ENCODE measurements around the gene DNMT3L.
A peak's percentile ranks its signal among the peaks of the same experiment; 100 is the strongest.

DNMT3L gene

DNA sequence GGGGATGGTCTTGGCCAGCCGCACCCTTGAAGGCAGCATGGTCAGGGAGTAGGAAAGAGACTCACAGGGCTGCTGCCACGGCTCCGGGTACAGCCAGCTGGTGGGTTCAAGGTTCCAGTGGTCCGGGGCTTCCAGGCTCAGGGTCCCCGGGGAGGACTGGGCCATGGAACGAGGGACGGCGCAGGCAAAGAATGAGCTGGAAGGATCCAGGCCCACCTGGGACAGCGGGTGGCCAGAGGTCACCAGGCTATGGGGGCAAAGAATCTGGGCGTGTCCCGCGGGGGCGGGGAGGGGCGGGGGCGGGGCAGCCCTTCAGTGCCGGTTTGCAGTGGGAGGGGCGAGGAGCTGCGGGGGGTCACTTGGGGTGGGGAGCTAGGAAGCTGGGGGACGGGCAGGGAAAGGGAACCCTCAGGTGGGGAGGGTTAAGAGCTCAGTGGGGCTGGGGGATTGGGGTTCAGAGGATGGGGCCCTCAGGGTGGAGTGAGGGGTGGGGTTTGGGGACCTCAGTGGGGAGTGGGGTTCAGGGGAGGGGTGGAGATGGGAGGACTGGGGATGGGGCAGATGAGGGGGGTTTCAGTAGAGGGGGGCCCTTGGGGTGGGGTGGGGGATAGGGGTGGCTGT is at the start of gene DNMT3L:
DNMT3L (minus strand) TSS at position 223 of the 621 bp plus-strand sequence. CDS start 638 bp downstream, outside the sequence.
- no peak for DNase-seq

DNA sequence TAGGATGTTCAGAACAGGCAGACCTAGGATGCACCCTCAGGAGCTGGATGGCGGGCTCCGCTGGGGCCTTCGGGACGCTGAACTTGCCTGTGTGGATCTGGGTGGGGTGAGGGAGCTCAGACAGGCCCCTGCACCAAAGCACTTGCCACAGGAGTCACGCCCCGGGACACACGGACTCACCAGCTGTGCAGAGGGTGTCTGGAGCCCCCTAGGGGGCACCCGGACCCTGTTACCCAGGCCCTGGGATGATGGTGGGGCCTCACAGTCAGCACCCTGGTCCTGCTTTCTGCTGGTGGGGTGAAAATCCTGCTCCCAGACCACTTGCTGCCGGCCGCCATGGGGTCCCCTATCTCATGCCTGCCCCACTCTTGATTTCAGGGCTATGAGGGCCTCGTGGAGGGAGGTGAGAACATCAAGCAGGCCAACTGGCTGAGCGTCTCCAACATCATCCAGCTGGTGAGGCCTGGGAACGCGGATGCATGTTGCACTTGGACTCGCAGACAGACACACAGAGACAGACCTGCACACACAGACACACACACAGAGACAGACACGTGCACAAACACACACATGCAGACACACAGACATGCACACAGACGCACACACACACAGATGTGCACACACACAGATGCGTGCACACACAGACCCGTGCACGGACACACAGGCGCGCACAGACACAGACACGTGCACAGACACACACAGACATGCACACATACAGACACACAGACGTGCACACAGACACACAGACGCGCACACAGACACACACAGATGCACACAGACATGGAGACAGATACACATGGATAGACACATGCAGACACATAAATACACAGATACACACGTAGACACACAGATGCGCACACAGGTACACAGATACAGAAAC is 49.2 kb upstream of the DNMT3L start:
- no peak for DNase-seq

DNA sequence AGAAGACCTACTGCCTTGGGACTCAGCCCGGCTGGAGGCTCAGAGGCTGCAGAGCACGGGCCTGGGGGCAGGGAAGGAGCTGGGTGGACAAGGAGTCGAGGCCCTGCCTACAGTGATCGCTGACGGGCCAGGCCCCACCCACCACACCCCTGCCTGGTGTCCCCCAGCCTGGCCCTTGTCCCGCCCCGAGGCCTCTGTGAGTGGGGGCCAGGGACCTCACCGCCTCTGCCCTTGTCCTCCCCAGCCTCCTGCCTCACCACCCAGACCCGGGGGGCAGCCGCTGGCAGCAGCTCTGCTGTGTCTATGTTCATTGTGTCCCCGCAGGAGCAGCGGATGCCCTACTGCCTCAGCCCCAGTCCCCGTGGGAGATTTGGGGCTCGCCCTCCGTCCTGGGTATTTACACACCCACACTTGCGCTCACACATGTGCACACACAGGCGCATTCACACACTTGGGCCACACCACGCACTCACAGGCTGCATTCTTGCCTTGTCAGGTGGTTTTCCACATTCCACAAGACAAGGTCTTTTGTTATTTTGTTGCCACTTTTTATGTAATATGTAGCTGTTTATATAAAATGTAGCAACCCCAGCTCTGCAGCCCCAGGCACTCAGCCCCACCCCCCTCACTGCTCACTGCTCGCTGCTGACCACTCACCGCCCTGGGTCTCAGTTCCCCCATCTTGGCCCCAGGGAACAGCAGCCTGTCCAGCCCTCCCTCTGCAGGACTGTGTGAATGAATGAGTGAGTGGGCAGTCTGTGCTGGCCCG is 45.4 kb upstream of the DNMT3L start:
- no peak for DNase-seq

DNA sequence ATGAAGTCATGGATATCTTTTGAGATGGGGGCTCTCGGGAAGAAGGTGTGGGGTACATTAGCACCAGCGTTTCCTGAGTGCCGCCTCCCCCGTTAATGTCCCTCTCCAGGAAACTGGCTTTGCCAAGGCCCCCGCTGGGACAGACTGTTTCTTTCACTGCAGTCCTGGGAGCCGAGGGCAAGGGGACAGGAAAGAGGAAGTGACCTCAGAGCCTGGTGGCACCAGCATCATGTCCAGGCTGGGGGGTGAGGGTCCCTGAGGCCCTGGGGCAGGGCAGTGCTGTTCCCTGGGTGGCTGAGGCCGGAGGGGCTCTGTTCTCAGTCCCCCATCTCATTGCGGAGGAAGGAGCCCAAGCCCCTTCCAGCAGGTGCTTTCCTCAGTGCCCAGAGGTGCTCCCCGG is 44.0 kb upstream of the DNMT3L start:
- DNase-seq: no peak

DNA sequence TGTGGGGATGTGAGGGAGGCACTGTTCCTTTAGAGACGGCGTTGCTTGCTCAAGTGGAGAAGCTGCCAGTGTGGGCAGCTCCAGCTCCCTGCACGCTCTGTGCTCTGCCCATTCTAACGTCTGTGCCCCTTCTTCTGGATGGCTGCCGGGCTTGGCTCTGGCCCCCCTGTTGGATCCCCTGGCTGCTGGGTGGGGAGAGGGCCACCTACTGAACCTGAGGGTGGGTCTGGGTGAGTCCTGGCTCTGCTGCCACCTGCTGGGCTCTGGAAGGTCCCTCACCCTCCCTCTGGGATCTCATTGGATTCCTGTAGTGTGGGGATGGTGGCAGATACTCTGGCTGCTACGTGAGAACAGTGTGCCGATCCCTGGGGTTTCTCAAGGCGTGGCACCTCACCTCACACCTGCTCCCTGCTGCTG is 43.2 kb upstream of the DNMT3L start:
- DNase-seq: peak; percentile 17 to 66

DNA sequence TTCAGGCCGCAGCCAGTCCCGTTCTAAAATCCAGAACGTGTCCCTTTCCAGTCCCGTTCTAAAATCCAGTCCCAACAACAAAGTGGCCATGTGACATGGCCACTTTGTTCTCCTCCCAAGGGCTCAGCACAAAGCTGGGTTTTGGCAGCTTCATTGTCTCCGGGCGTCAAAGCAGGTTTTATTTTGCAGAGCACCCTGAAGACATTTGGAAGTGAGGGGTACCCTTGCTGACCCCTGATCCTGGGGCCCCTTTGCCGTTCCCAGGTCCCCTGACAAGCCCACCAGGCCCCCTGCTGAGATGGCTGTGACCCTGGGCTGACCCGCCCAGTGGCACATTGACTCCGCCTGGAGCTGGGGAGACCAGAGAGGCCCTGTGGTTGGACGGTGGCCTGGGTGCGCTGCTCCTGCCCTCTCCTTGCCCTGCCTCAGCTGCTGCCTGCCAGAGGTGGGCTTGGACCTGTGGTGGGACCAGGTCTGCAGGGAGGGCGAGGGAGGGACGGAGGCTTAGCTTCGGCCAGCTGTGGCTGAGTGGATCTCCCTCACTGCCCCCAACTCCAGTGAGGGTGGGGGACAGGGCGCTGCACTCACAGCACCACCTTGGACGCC is 42.4 kb upstream of the DNMT3L start:
- no peak for DNase-seq

DNA sequence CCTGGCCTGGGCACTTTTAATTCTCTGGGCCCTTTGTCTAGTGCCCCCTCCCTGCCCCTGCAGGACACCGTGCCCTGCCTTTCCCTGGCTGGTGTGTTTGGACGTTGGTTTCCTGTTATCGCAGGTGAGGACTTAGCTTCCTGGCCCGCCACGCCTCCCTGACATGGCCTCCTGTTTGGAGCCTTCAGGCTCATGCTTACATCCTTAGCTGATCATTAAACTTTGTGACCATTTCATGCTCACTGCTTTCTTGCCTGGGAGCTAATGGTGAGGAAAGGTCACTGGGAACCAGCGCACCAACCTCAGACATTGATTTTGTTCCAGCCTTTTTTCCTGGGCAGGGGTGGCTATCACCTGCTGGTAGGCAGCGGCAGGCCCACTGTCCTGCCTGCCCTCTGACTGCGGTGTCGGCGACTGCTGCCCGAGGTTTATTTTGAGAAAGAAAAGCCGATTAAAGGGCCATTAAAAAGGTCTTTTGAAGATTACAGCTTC is 41.8 kb upstream of the DNMT3L start:
- DNase-seq: no peak

DNA sequence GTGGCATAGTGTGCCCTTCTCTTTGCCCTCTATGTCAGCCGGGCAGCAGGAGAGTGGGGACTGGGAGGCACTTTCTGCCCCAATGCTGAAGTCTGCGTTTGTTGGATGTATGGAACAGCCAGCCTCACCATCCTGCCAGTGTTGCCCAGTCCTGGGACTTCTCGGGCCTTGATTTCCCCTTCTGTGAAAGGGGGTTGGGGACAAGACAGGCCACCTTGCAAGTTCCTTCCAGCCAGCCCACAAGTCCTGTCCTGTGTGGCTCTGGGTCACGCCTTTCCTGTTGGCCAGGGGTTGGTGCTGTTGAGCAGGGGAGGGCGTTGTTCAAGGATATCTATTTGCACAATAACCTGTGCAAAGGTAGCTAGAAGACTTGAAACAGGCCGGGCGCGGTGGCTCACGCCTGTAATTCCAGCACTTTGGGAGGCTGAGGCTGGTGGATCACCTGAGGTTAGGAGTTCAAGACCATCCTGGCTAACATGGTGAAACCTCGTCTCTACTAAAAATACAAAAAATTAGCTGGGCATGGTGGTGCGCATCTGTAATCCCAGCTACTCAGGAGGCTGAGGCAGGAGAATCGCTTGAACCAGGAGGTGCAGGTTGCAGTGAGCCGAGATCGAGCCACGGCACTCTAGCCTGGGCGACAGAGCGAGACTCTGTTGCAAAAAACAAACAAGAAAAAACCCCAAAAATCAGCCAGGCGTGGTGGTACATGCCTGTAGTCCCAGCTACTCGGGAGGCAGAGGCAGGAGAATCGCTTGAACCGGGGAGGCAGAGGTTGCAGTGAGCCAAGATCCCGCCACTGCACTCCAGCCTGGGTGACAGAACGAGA is 41.1 kb upstream of the DNMT3L start:
- DNase-seq: peak in 1 of 2 experiments; percentile 29

DNA sequence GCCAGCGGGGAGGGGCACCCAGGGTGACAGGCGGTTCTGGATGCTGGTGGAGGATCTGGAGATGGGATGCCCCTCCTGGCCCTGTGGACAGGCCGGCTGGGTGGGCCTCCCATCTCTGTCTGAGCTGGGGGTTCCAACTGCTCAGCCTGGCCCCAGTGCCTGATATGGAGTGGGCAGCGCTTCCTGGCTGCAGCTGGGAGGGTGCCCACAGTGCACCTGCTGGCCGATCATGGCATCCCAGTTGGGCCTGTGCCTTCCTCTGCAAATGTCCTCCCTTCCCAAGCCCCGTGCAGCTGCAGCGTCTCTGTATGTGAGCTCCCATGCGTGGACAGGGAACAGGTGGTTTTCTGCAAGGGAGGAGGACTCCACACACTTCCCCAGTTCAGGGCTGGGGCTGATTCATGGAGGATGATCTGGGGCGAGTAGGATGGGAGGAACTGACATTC is 40.3 kb upstream of the DNMT3L start:
- DNase-seq: peak in 1 of 2 experiments; percentile 29

DNA sequence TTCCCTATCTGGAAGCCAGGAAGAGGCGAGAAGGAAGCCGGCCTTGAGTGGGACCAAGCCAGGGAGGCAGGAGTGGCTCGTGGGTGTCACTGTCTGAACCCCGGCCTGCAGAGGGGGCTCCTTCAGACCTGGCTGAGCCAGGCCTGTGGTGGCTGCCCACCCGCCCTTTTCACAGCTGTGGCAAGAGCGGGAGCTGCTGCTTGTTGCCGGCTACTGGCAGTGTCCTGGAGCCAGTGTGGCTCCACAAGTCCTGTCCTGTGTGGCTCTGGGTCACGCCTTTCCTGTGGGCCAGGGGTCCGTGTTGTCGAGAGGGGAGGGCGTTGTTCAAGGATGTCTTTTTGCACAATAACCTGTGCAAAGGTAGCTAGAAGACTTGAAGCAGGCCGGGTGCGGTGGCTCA is 39.4 kb upstream of the DNMT3L start:
- DNase-seq: no peak

DNA sequence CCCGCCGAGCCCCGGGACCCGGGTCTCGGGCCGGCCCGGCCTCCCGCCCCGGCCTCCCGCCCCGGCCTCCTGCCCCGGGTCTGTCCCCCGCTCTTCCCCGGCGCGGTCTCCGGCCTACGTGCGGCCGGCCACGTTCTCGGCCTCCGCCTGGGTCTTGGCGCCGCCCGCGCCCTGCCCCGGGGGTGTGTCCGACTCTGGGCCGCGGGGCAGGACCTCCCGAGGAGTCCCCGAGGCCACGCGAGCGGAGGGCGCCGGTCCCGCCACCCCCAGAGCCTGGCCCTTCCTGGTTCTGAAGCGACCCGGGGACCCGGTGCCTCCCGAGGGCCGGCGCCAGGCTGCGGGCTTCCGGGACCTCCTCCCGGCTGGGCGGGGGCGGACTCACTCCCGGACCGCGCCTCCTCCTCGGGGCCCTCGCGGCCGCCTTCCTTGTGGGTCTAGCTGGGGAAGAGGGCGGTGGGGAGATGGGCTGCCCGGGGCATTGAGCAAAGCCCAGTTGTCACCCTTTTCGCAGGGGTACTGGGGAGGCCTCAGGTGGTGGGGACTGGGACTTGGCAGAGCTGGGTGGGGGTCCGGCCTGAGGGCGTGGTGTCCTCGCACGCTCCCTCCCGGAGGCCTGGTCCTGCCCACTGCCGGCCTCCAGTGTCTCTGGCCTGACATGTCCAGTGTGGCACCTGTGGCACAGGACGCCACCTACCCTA is 38.7 kb upstream of the DNMT3L start:
- DNase-seq: peak in 1 of 2 experiments; percentile 48

DNA sequence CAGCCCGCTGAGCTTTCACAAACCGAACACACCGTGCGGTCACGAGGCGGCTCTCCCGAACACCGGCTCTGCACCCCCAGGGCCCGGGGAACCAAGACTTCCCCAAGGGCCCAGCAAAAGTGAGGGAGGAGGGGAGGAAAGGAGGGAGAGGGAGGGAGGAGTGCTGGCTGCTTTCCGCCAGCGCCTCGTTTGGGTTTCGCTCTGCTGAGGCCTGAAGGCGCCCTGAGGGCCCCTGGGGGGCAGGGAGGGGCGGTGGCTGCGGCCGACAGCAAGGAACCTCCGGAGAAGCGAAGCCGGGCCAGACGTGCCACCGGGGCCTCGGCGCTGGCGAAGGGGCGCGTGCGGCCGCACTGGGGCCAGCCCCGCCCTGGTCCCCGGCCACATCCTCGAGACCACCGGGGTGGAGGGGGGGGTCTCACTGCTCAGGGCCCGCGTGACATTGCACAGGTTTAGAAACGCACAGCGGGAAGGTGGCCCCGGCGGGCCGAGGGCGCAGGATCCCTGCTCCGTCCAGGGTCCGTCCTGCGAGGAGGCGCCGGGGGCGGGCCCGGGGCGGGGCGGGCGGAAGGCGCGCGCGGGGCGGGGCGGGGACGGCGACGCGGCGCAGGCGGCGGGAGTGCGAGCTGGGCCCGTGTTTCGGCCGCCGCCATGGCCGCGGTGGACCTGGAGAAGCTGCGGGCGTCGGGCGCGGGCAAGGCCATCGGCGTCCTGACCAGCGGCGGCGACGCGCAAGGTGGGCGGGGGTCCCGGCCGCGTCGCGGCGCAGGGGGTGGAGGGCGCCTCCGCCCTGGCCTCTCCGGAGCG is 38.0 kb upstream of the DNMT3L start, which contains the start of gene PFKL:
PFKL (plus strand) TSS at position 596 of the 804 bp plus-strand sequence; CDS start at position 649, 53 bp downstream.
- peak in 1 of 2 experiments; percentile 56 for DNase-seq

DNA sequence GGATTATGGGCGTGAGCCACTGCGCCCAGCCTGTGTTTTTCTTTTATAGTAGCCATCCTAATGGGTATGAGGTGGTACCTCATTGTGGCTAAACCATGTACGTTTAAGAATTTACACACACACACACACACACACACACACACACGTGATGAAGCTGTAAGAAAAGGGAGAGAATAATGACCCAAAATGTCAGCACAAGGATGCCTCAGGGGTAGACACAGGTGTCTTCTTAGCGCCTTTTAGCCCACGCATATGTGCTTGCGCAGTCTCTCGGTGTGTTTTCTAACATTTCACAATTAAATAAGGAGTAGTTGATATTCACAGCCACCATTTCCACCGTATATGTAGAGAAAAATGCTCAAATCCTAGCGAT is 37.4 kb upstream of the DNMT3L start:
- DNase-seq: no peak

DNA sequence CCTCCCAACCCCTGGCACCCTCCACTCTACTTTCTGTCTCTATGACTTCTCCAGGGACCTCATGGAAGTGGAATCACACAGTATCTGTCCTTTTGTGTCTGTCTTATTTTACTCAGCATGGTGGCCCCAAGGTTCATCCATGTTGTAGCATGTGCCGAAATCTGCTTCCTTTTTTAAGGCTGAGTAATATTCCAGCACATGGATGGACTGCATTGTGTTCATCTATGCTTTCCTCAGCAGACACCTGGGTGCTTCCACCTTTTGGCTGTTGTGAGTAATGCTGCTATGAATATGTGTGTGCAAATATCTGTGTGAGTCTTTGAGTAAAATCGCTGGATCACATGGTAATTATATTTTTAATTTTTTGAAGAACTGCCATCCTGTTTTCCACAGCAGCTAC is 36.6 kb upstream of the DNMT3L start:
- peak in 1 of 2 experiments; percentile 25 for DNase-seq

DNA sequence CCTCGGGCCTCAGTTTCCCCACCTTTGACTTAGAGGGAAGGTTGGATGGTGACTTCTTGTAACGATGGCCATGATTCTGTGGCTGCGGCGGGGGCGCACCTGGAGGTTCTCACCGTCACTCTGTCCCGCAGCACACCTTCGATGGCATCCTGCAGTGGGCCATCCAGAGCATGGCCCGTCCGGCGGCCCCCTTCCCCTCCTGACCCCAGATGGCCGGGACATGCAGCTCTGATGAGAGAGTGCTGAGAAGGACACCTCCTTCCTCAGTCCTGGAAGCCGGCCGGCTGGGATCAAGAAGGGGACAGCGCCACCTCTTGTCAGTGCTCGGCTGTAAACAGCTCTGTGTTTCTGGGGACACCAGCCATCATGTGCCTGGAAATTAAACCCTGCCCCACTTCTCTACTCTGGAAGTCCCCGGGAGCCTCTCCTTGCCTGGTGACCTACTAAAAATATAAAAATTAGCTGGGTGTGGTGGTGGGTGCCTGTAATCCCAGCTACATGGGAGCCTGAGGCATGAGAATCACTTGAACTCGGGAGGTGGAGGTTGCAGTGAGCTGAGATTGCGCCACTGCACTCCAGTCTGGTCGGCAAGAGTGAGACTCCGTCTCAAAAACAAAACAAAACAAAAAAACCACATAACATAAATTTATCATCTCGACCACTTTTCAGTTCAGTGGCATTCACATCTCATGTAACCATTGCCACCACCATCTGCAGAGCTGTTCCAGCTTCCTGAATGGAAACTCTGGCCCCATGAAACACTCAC is 36.0 kb upstream of the DNMT3L start:
- DNase-seq: peak; percentile 58 to 87

DNA sequence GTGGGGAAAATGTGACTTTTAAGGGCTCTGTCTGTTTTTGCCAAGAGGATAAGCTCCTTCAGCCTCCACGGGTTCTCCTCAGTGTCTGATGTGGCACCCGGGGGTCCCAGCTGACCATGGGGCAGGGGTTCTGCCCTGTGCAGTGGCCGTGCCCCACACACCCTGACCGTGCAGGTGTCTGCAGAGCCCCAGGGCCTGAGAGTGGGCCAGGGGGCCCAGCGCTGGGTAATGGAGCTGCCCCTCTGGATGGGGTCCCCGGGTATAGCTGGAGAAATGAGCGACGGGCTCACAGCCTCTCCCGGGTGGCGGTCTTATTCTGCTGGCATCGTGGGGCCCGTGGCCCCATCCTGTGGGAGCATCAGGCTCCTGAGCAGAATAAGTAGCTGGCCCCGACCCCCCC is 35.2 kb upstream of the DNMT3L start:
- no peak for DNase-seq

DNA sequence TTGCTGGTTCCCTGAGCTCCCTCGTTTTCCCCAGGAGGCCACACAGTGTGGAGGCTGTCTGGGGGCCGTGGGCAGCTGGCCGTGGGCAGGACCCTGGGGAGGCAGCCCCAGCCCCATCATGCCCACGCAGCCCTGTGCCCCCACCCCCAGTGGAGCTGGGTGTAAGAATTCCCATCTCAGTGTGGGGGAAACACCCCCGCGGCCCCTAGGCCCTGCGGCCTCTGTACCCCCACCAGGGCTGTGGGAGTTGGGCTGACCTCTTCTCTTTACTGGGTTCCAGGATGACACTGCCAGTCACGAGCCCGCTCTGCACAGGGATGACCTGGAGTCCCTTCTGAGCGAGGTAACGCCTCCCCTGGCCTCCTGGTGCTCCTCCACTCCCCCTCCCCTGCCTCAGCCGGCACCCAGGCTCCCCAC is 34.4 kb upstream of the DNMT3L start:
- DNase-seq: no peak

DNA sequence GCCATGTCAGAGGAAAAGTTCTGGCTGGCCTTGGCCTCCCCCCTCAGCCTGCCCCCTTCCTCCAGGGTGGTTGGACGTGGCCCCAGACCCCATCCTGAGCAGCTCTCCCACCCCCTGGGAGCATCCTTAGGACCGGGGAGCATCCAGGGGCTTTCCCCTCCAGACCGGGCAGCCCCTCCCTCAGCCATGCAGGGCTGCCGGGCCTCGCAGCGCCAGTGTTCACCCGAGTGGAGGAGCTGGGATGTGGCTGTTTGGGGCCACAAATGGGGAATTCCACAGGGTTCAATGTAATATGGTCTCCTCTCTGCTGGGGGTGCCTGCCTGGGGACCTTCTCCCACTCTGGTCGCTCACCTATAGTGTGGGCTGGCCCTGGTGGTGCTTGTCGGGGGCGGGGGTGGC is 33.9 kb upstream of the DNMT3L start:
- no peak for DNase-seq

DNA sequence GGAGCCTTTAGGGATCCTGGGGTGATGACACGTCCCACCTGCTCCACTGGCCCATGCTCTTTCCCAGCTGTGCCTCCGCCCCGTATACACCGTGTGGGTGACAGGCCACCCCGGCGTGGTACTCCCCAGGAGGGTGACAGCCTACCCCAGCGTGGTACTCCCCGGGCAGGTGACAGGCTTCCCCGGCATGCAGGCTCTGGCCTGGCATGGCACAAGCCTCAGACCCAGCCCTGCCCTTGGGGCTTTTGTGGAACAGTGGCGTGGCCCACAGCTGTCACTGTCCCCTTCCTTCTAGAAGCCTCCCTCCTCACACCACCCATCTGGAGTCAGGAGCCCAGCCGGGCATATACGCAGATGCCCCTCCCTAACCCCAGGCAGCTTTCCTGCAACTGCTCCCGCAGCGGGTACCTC is 33.5 kb upstream of the DNMT3L start:
- DNase-seq: peak; percentile 69 to 88
